ENCODE measurements around the gene NEDD4.

- TF ChIP-seq POLR2A (IDR thresholded peaks at IDR 0.05; ENCODE audit: low read length) (no peak), CTCF (IDR thresholded peaks at IDR 0.05) (no peak), JUNB (IDR thresholded peaks at IDR 0.05) (no peak), CHD2 (IDR thresholded peaks at IDR 0.05; ENCODE audit: low read length, partially characterized antibody) (no peak), RFX5 (IDR thresholded peaks at IDR 0.05) (no peak), POLR2AphosphoS2 (conservative IDR thresholded peaks at IDR 0.05; ENCODE audit: low read length) (no peak)
Measured at GRCh38 chr15:55921744-55922143, 71.7 kb downstream of the NEDD4 start.

All from A549 (cell line).